ENCODE results near the gene ABHD17C. TPM values are rescaled to one million over a fixed set of nuclear protein-coding genes. Genes with fewer than 3 reads are reported as not detected.
"Not testable (repeated sequence)": the region's sequence is repeated elsewhere in the genome, so short reads cannot be mapped to it uniquely, and the experiment has no call there.

Gene ABHD17C
- total RNA-seq, 1 donor from 2014 or later = 3.8 TPM

- intact Hi-C loops (cut with DNase I) = no loop called here
- no peak for DNase-seq (ENCODE audit: low spot score)
- ATAC-seq = no peak
These were observed 57.1 kb downstream of the ABHD17C start for GRCh38 chr15:80752204-80752603.

- intact Hi-C loops (cut with DNase I) = no loop called here
- DNase-seq (ENCODE audit: low spot score) = no peak
- ATAC-seq = no peak
These were observed 58.1 kb downstream of the ABHD17C start for GRCh38 chr15:80753161-80753560.

- intact Hi-C loops (cut with DNase I) = no loop called here
- no peak for ATAC-seq
These were observed 58.9 kb downstream of the ABHD17C start for GRCh38 chr15:80754014-80754413.

GRCh38 chr15:80755885-80756284 is 60.8 kb downstream of the ABHD17C start:
- no peak for DNase-seq (ENCODE audit: low spot score)
- ATAC-seq = no peak
- intact Hi-C loops (cut with DNase I) = no loop called here

More at GRCh38 chr15:80754014-80754413, 58.9 kb downstream of the ABHD17C start:
- DNase-seq (ENCODE audit: low spot score) = no peak

GRCh38 chr15:80758130-80758745 is 63.1 kb downstream of the ABHD17C start:
- intact Hi-C loops (cut with DNase I) = no loop called here
- ATAC-seq = no peak
- DNase-seq (ENCODE audit: low spot score) = no peak

GRCh38 chr15:80760960-80761359 is 65.8 kb downstream of the ABHD17C start:
- ATAC-seq = no peak
- intact Hi-C loops (cut with DNase I) = no loop called here
- DNase-seq (ENCODE audit: low spot score) = no peak

- DNase-seq (ENCODE audit: low spot score) (no peak), ATAC-seq (no peak)
- intact Hi-C loops (cut with DNase I) = no loop called here
These were observed 66.6 kb downstream of the ABHD17C start for GRCh38 chr15:80761754-80762153.

GRCh38 chr15:80763235-80763634 is 68.1 kb downstream of the ABHD17C start:
- DNase-seq (ENCODE audit: low spot score); ATAC-seq; intact Hi-C loops (cut with DNase I): not testable (repeated sequence)

GRCh38 chr15:80764535-80764934 is 69.4 kb downstream of the ABHD17C start:
- intact Hi-C loops (cut with DNase I) = no loop called here
- no peak for DNase-seq (ENCODE audit: low spot score)
- ATAC-seq = no peak

GRCh38 chr15:80766275-80766674 is 71.2 kb downstream of the ABHD17C start:
- intact Hi-C loops (cut with DNase I) = no loop called here
- DNase-seq (ENCODE audit: low spot score) (no peak), ATAC-seq (no peak)

GRCh38 chr15:80768158-80768557 is 73.0 kb downstream of the ABHD17C start:
- ATAC-seq (no peak), DNase-seq (ENCODE audit: low spot score) (no peak)
- intact Hi-C loops (cut with DNase I) = no loop called here

- DNase-seq (ENCODE audit: low spot score) = no peak
- ATAC-seq = no peak
- intact Hi-C loops (cut with DNase I) = no loop called here
These were observed 74.2 kb downstream of the ABHD17C start for GRCh38 chr15:80769153-80769828.

- intact Hi-C loops (cut with DNase I) = no loop called here
- DNase-seq (ENCODE audit: low spot score) = no peak
- ATAC-seq = no peak
These were observed 75.0 kb downstream of the ABHD17C start for GRCh38 chr15:80769829-80770705.

GRCh38 chr15:80773122-80773551 is 78.0 kb downstream of the ABHD17C start:
- intact Hi-C loops (cut with DNase I) = no loop called here
- ATAC-seq (no peak), DNase-seq (ENCODE audit: low spot score) (no peak)

- intact Hi-C loops (cut with DNase I) = no loop called here
- ATAC-seq (no peak), DNase-seq (ENCODE audit: low spot score) (no peak)
These were observed 78.8 kb downstream of the ABHD17C start for GRCh38 chr15:80773792-80774352.

- intact Hi-C loops (cut with DNase I) = no loop called here
- no peak for DNase-seq (ENCODE audit: low spot score)
These were observed 79.4 kb downstream of the ABHD17C start for GRCh38 chr15:80774486-80774885.

GRCh38 chr15:80775338-80775737 is 80.2 kb downstream of the ABHD17C start:
- DNase-seq (ENCODE audit: low spot score) (no peak), ATAC-seq (no peak)
- intact Hi-C loops (cut with DNase I) = no loop called here

More at GRCh38 chr15:80774486-80774885, 79.4 kb downstream of the ABHD17C start:
- ATAC-seq = no peak

- peak; percentile 87 for DNase-seq (ENCODE audit: low spot score)
- peak; percentile 70 for ATAC-seq
- intact Hi-C loops (cut with DNase I) = no loop called here
These were observed 81.4 kb downstream of the ABHD17C start for GRCh38 chr15:80776420-80777045.

- intact Hi-C loops (cut with DNase I) = no loop called here
- DNase-seq (ENCODE audit: low spot score) (no peak), ATAC-seq (peak; percentile 29)
These were observed 82.0 kb downstream of the ABHD17C start for GRCh38 chr15:80777137-80777536.
